ENCODE results near the gene PSTPIP1.

Gene PSTPIP1

DNA sequence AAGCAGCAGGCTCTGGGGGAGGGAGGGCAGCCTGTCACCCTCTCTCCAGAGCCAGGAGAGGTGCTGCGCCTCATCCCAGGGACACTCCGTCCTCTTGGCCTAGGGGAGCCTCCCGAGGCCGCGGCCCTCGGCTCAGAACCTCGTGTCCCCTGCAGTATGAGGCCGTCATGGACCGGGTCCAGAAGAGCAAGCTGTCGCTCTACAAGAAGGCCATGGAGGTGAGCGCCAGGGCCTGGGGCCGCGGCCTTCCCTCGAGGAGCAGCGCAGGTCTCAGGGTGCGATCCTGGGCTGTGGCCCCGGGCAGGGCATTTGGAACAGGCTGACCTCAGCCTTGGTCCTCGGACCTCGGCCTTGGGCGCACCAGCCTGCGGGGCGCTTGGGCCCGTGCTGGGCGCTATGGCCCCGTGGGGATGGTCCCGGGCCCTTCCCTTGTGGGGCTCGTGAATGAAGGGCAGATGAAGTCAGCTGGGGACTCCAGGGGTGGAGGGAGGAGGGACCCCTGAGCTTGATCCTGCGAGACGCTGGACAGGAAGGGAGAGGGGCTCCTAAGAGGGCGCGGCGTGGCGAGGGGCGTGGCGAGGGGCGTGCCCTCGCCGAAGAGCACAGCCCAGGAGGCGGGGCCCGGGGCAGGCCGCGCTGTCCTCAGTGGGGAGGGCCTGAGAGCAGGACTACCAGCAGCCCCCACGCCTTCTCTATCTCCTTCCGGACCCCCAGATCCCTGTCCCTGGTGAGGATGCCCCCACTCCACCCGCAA lies 32.9 kb downstream of the PSTPIP1 start:
- ATAC-seq: no peak
- TF ChIP-seq, protein P1, sequence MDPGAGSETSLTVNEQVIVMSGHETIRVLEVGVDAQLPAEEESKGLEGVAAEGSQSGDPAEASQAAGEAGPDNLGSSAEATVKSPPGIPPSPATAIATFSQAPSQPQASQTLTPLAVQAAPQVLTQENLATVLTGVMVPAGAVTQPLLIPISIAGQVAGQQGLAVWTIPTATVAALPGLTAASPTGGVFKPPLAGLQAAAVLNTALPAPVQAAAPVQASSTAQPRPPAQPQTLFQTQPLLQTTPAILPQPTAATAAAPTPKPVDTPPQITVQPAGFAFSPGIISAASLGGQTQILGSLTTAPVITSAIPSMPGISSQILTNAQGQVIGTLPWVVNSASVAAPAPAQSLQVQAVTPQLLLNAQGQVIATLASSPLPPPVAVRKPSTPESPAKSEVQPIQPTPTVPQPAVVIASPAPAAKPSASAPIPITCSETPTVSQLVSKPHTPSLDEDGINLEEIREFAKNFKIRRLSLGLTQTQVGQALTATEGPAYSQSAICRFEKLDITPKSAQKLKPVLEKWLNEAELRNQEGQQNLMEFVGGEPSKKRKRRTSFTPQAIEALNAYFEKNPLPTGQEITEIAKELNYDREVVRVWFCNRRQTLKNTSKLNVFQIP (CRISPR knock-in tag; IDR thresholded peaks at IDR 0.05; ENCODE audit: borderline replicate concordance, low read depth): no peak
- no peak for TF ChIP-seq ZFP30 (CRISPR knock-in tag; IDR thresholded peaks at IDR 0.05)
- no peak for TF ChIP-seq ZNF70 (CRISPR knock-in tag; IDR thresholded peaks at IDR 0.05)
- TF ChIP-seq PPARA (CRISPR knock-in tag; IDR thresholded peaks at IDR 0.05; ENCODE audit: borderline replicate concordance): no peak
- TF ChIP-seq CSDC2 (CRISPR knock-in tag; IDR thresholded peaks at IDR 0.05): no peak
- TF ChIP-seq CSRNP3 (CRISPR knock-in tag; IDR thresholded peaks at IDR 0.05): no peak
- TF ChIP-seq TOX (CRISPR knock-in tag; IDR thresholded peaks at IDR 0.05; ENCODE audit: borderline replicate concordance): no peak
- no peak for TF ChIP-seq GLIS3 (CRISPR knock-in tag; IDR thresholded peaks at IDR 0.05)
- TF ChIP-seq, protein P2, sequence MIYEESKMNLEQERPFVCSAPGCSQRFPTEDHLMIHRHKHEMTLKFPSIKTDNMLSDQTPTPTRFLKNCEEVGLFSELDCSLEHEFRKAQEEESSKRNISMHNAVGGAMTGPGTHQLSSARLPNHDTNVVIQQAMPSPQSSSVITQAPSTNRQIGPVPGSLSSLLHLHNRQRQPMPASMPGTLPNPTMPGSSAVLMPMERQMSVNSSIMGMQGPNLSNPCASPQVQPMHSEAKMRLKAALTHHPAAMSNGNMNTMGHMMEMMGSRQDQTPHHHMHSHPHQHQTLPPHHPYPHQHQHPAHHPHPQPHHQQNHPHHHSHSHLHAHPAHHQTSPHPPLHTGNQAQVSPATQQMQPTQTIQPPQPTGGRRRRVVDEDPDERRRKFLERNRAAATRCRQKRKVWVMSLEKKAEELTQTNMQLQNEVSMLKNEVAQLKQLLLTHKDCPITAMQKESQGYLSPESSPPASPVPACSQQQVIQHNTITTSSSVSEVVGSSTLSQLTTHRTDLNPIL (CRISPR knock-in tag; IDR thresholded peaks at IDR 0.05; ENCODE audit: low read depth): no peak
- TF ChIP-seq BACH2 (CRISPR knock-in tag; IDR thresholded peaks at IDR 0.05; ENCODE audit: borderline replicate concordance): no peak
- TF ChIP-seq ZNF565 (CRISPR knock-in tag; conservative IDR thresholded peaks at IDR 0.05; ENCODE audit: low read depth): no peak
- TF ChIP-seq RARB (CRISPR knock-in tag; IDR thresholded peaks at IDR 0.05): no peak
- no peak for TF ChIP-seq ESRRG (CRISPR knock-in tag; IDR thresholded peaks at IDR 0.05)
- TF ChIP-seq ARNTL (CRISPR knock-in tag; IDR thresholded peaks at IDR 0.05; ENCODE audit: borderline replicate concordance, low read depth): no peak
- TF ChIP-seq, protein P3, sequence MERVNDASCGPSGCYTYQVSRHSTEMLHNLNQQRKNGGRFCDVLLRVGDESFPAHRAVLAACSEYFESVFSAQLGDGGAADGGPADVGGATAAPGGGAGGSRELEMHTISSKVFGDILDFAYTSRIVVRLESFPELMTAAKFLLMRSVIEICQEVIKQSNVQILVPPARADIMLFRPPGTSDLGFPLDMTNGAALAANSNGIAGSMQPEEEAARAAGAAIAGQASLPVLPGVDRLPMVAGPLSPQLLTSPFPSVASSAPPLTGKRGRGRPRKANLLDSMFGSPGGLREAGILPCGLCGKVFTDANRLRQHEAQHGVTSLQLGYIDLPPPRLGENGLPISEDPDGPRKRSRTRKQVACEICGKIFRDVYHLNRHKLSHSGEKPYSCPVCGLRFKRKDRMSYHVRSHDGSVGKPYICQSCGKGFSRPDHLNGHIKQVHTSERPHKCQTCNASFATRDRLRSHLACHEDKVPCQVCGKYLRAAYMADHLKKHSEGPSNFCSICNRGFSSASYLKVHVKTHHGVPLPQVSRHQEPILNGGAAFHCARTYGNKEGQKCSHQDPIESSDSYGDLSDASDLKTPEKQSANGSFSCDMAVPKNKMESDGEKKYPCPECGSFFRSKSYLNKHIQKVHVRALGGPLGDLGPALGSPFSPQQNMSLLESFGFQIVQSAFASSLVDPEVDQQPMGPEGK (CRISPR knock-in tag; IDR thresholded peaks at IDR 0.05; ENCODE audit: borderline replicate concordance): no peak
- TF ChIP-seq TCF4 (CRISPR knock-in tag; IDR thresholded peaks at IDR 0.05; ENCODE audit: borderline replicate concordance): no peak
- no peak for TF ChIP-seq ZNF8 (CRISPR knock-in tag; IDR thresholded peaks at IDR 0.05)
- TF ChIP-seq ZC3H10 (CRISPR knock-in tag; IDR thresholded peaks at IDR 0.05): no peak

- ATAC-seq: no peak
- no peak for TF ChIP-seq ZNF8 (CRISPR knock-in tag; IDR thresholded peaks at IDR 0.05)
- TF ChIP-seq, protein P2 (CRISPR knock-in tag; IDR thresholded peaks at IDR 0.05; ENCODE audit: low read depth): no peak
- TF ChIP-seq TOX (CRISPR knock-in tag; IDR thresholded peaks at IDR 0.05; ENCODE audit: borderline replicate concordance): no peak
- TF ChIP-seq ZNF70 (CRISPR knock-in tag; IDR thresholded peaks at IDR 0.05): no peak
- TF ChIP-seq ARNTL (CRISPR knock-in tag; IDR thresholded peaks at IDR 0.05; ENCODE audit: borderline replicate concordance, low read depth): no peak
- TF ChIP-seq ZFP30 (CRISPR knock-in tag; IDR thresholded peaks at IDR 0.05): no peak
- no peak for TF ChIP-seq RARB (CRISPR knock-in tag; IDR thresholded peaks at IDR 0.05)
- no peak for TF ChIP-seq GLIS3 (CRISPR knock-in tag; IDR thresholded peaks at IDR 0.05)
- no peak for TF ChIP-seq SNAI2 (CRISPR knock-in tag; IDR thresholded peaks at IDR 0.05)
- no peak for TF ChIP-seq ISL1 (CRISPR knock-in tag; IDR thresholded peaks at IDR 0.05)
- no peak for TF ChIP-seq ZFP3 (CRISPR knock-in tag; IDR thresholded peaks at IDR 0.05)
- no peak for TF ChIP-seq CSRNP3 (CRISPR knock-in tag; IDR thresholded peaks at IDR 0.05)
- no peak for TF ChIP-seq BACH2 (CRISPR knock-in tag; IDR thresholded peaks at IDR 0.05; ENCODE audit: borderline replicate concordance)
- TF ChIP-seq TCF4 (CRISPR knock-in tag; IDR thresholded peaks at IDR 0.05; ENCODE audit: borderline replicate concordance): no peak
- TF ChIP-seq ZC3H10 (CRISPR knock-in tag; IDR thresholded peaks at IDR 0.05): no peak
- TF ChIP-seq CSDC2 (CRISPR knock-in tag; IDR thresholded peaks at IDR 0.05): no peak
- TF ChIP-seq, protein P1 (CRISPR knock-in tag; IDR thresholded peaks at IDR 0.05; ENCODE audit: borderline replicate concordance, low read depth): no peak
Measured at GRCh38 chr15:77028451-77029165, 33.7 kb downstream of the PSTPIP1 start.

Measured in SK-N-SH treated with all-trans-retinoic acid at 6 μM for 48 hours (cell line).